Mucosa of rectum (tissue), 2 donors: Measurements from ENCODE around the gene TM4SF18.
A peak's percentile ranks its signal among the peaks of the same experiment; 100 is the strongest.

Experiments used
- H3K27ac ChIP-seq, 2 donors: one replicate each; pipeline ENCODE4 v1.7.0; 2013; ENCODE audit warnings: inconsistent platforms in 2 of 2, low read depth in 2 of 2, low read length in 2 of 2
- H3K27me3 ChIP-seq, 2 donors: one replicate each; pipeline ENCODE4 v1.7.0; 2013; ENCODE audit warnings: low read length in 2 of 2; ENCODE audit not compliant: control insufficient read depth in 2 of 2, insufficient read depth in 2 of 2
- H3K36me3 ChIP-seq, 2 donors: one replicate each; pipeline ENCODE4 v1.7.0; 2013; ENCODE audit warnings: low read length in 2 of 2; ENCODE audit not compliant: control insufficient read depth in 2 of 2, insufficient read depth in 2 of 2
- H3K4me1 ChIP-seq, 2 donors: one replicate each; pipeline ENCODE4 v1.7.0; 2013; ENCODE audit warnings: low read length in 2 of 2, mild to moderate bottlenecking in 1 of 2; ENCODE audit not compliant: control insufficient read depth in 2 of 2, insufficient read depth in 2 of 2
- H3K4me3 ChIP-seq, 2 donors: one replicate each; pipeline ENCODE4 v1.7.0; 2013; ENCODE audit warnings: low read length in 2 of 2
- H3K9ac ChIP-seq, 2 donors: one replicate each; pipeline ENCODE4 v1.7.0; 2013; ENCODE audit warnings: low read length in 2 of 2, low read depth in 1 of 2, mild to moderate bottlenecking in 1 of 2
- H3K9me3 ChIP-seq, 2 donors: one replicate each; pipeline ENCODE4 v1.7.0; 2013; ENCODE audit warnings: low read length in 2 of 2; ENCODE audit not compliant: control insufficient read depth in 2 of 2
- donor health status: healthy.
- donor health status: Normal muscosa, but diverticular disease.

TM4SF18 gene

GRCh38 chr3:149313542-149313941 lies 19.9 kb downstream of the TM4SF18 start:
- Histone ChIP-seq H3K4me1 (peaks cover 0 to 7% of the 10 kb centered on the region in 2 donors), H3K36me3 (no peaks in the 10 kb centered on the region), H3K9ac (no peak overlapping the region), H3K9me3 (no peaks in the 10 kb centered on the region), H3K27ac (no peak overlapping the region), H3K4me3 (no peak overlapping the region), H3K27me3 (no peaks in the 10 kb centered on the region)

DNA sequence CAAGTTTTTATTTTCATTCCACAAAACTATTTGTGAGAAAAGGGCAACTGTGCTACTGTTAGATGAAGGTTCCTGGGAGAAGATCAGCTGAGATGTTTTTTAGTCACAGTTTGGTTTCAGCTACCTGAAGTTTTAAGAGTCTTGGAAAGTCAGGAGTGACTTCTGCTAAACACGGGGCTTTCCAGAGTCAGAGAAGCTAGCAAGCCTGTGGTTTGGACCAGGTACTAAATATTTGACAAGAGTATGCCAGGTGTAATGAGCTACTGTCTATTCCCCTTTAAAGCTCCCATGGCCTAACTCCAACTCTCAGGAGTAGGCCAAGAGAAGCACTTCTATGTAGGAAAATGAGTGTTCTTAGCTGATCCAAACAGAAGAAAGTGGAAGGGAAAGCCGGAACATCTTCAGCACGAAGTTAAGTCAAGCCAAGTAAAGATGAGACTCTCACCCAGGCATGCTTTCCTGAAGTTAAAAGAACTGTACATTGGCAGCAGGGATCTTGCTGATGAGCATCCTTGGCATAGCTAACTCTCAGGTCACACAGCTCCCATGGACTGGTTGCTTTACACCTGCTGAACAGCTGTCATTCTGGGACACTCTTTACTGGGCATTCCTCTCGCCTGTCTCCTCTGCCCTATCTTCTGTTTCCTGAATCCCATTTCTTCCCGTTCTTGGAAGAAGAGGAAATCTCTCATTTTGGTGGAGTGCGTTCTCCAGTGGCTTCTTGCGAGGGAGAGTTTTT lies 22.5 kb downstream of the TM4SF18 start:
- Histone ChIP-seq H3K4me1 (no peaks in the 10 kb centered on the region), H3K9me3 (no peaks in the 10 kb centered on the region), H3K9ac (no peak overlapping the region), H3K4me3 (no peak overlapping the region), H3K27me3 (no peaks in the 10 kb centered on the region), H3K27ac (no peak overlapping the region), H3K36me3 (no peaks in the 10 kb centered on the region)

- no peaks in the 10 kb centered on the region for H3K9me3 ChIP-seq
- H3K9ac ChIP-seq = no peak overlapping the region
- no peaks in the 10 kb centered on the region for H3K4me1 ChIP-seq
- no peak overlapping the region for H3K4me3 ChIP-seq
- H3K27me3 ChIP-seq = no peaks in the 10 kb centered on the region
- no peak overlapping the region for H3K27ac ChIP-seq
- H3K36me3 ChIP-seq = no peaks in the 10 kb centered on the region
These were observed 26.0 kb downstream of the TM4SF18 start for GRCh38 chr3:149307435-149307783.

GRCh38 chr3:149306751-149307434 lies 26.5 kb downstream of the TM4SF18 start:
- H3K27ac ChIP-seq = no peak overlapping the region

DNA sequence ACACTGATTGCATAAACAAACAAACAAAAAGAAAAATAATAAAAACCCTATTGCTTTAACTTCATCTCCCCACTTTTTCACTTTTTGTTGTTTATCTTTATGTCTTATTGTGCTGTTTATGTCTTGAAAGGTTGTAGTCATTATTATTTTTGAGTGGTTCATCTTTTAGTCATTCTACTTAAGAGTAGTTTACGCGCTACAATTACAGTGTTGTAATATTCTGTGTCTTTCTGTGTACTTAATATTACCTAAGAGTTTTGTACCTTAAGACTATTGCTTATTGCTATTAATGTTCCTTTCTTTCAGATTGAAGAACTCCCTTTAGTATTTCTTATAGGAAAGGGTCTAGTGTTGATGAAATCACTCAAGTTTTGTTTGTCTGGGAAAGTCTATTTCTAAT lies 28.1 kb downstream of the TM4SF18 start:
- Histone ChIP-seq H3K4me3 (no peak overlapping the region), H3K27me3 (no peaks in the 10 kb centered on the region), H3K9ac (no peak overlapping the region), H3K4me1 (peaks cover 0 to 4% of the 10 kb centered on the region in 2 donors), H3K36me3 (no peaks in the 10 kb centered on the region), H3K27ac (no peak overlapping the region), H3K9me3 (no peaks in the 10 kb centered on the region)

More at GRCh38 chr3:149306751-149307434, 26.5 kb downstream of the TM4SF18 start:
- Histone ChIP-seq H3K9ac (no peak overlapping the region), H3K27me3 (no peaks in the 10 kb centered on the region), H3K36me3 (no peaks in the 10 kb centered on the region), H3K4me1 (no peaks in the 10 kb centered on the region), H3K9me3 (no peaks in the 10 kb centered on the region), H3K4me3 (no peak overlapping the region)

DNA sequence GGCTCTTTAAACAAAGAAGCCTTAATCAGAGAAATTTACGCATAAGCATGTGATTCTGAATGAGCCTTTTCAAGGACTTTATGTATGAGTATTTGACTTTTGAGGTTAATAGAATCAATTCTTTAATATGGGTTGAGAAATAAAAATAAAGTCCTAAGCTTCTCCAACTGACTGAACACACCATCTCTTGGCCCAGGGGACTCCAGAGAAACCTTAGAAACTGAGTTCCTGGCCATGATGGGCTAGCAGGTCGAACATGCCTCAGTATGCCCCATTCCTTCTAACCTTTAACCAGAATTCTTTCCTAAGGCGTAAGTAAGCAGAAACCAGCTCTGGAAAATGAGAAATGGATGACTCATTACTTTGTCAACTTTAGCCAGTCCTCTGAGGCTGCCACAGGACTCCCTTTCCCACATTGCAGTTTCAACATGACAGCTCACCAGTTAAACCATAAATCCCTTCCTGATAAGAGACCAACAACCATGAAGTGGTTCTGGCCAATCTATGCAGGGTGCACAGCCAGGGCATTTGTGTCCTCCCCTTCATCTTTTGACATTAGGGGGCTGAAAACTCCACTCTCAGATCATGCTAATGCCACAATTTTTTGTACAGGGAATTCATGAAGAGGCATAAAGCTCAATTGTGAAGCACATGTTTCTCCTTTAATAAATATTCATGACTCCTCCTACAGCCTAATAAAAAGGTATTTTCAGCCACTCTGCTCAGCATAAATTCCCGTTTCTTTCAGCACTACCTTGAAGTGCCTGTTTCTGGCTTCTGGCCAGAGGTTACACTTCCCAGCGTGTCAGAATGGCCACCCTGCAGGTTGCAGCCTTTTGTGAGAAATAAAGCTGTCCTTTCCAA lies 33.3 kb downstream of the TM4SF18 start:
- H3K27ac ChIP-seq = peak overlapping the region in 1 of 2 donors; percentile 63
- H3K27me3 ChIP-seq = no peaks in the 10 kb centered on the region
- peaks cover 3 to 14% of the 10 kb centered on the region in 2 donors for H3K4me1 ChIP-seq
- no peaks in the 10 kb centered on the region for H3K9me3 ChIP-seq
- H3K4me3 ChIP-seq = peak overlapping the region in 1 of 2 donors; percentile 47
- no peaks in the 10 kb centered on the region for H3K36me3 ChIP-seq
- H3K9ac ChIP-seq = peak overlapping the region in 1 of 2 donors; percentile 24

- H3K9me3 ChIP-seq = no peaks in the 10 kb centered on the region
- H3K9ac ChIP-seq = no peak overlapping the region
- peaks cover 3 to 14% of the 10 kb centered on the region in 2 donors for H3K4me1 ChIP-seq
- H3K27me3 ChIP-seq = no peaks in the 10 kb centered on the region
- H3K4me3 ChIP-seq = no peak overlapping the region
- no peaks in the 10 kb centered on the region for H3K36me3 ChIP-seq
- H3K27ac ChIP-seq = no peak overlapping the region
These were observed 36.5 kb downstream of the TM4SF18 start for GRCh38 chr3:149296972-149297371.

DNA sequence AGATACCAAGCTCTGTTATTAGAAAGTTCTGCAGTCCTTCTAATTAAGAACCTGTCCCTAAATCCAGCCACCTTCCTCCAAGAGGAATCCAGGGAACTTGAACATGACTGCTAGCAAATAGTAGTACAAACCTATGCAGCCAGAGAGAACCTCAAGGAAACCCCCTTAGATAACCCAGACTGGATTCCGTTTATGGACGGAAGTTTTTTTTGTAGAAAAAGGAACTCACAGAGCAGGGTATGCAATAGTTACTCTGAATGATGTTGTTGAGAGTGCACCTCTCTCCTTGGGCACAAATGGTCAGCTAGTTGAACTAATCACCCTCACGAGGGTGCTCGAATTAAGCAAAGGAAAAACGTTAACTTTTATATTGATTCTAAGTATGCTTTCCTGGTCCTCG lies 40.8 kb downstream of the TM4SF18 start:
- no peaks in the 10 kb centered on the region for H3K36me3 ChIP-seq
- no peaks in the 10 kb centered on the region for H3K9me3 ChIP-seq
- H3K9ac ChIP-seq = no peak overlapping the region
- no peak overlapping the region for H3K27ac ChIP-seq
- H3K4me1 ChIP-seq = no peaks in the 10 kb centered on the region
- no peak overlapping the region for H3K4me3 ChIP-seq
- H3K27me3 ChIP-seq = no peaks in the 10 kb centered on the region

DNA sequence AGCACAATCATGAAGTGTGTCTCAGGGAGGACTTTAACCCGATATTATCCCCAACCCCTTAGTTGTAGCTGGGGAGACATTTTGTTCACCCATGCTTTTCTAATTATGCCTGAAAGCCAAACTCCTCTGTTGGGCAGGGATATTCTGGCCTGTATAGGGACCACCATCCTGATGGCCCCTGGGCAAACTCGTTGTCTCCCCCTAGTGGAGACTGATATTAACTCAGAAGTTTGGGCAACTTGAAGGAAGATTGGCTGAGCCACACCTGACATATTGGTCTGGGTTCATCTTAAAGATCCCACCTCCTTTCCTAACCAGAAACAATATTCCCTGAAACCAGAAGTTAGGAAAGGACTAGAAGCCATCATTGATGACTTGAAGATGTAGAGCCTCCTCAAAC lies 42.3 kb downstream of the TM4SF18 start:
- Histone ChIP-seq H3K36me3 (no peaks in the 10 kb centered on the region), H3K27me3 (no peaks in the 10 kb centered on the region)

GRCh38 chr3:149288655-149289054 lies 44.8 kb downstream of the TM4SF18 start:
- no peaks in the 10 kb centered on the region for H3K27me3 ChIP-seq
- no peaks in the 10 kb centered on the region for H3K36me3 ChIP-seq
- H3K4me1 ChIP-seq = no peaks in the 10 kb centered on the region
- H3K27ac ChIP-seq = no peak overlapping the region
- no peak overlapping the region for H3K9ac ChIP-seq
- no peaks in the 10 kb centered on the region for H3K9me3 ChIP-seq
- H3K4me3 ChIP-seq = no peak overlapping the region

More for the DNA sequence above, 42.3 kb downstream of the TM4SF18 start:
- Histone ChIP-seq H3K9ac (no peak overlapping the region), H3K9me3 (no peaks in the 10 kb centered on the region), H3K27ac (no peak overlapping the region), H3K4me3 (no peak overlapping the region), H3K4me1 (no peaks in the 10 kb centered on the region)
